K562 (cell line): ENCODE data around the gene WDR81. TPM values are rescaled to one million over a fixed set of nuclear protein-coding genes. Genes with fewer than 3 reads are reported as not detected.
A peak's percentile ranks its signal among the peaks of the same experiment; 100 is the strongest.

Experiments used
- L3MBTL2 ChIP-seq: fragments of 450-650 bp; IDR thresholded peaks from 2 replicates; pipeline ENCODE4 v1.6.1; 2016; ENCODE audit warnings: mild to moderate bottlenecking, moderate library complexity
- MCM2 ChIP-seq: fragments of 450-650 bp; IDR thresholded peaks from 2 replicates; pipeline ENCODE4 v1.6.1; 2017; ENCODE audit warnings: low read depth, mild to moderate bottlenecking
- NCOA6 ChIP-seq: fragments of 450-650 bp; IDR thresholded peaks from 2 replicates; pipeline ENCODE4 v1.6.1; 2017; ENCODE audit warnings: mild to moderate bottlenecking
- NR1H2 ChIP-seq: sonication (generic); formaldehyde crosslinking; IDR thresholded peaks from 2 replicates; pipeline ENCODE4 v1.4.0; 2020; ENCODE audit warnings: mild to moderate bottlenecking, missing genetic modification reagents
- SMAD1 ChIP-seq: fragments of 150-350 bp; IDR thresholded peaks from 2 replicates; pipeline ENCODE4 v1.6.1; 2014; ENCODE audit warnings: low read length, low read depth; ENCODE audit not compliant: partially characterized antibody
- TAL1 ChIP-seq: fragments of 450-650 bp; IDR thresholded peaks from 2 replicates; pipeline ENCODE4 v1.6.1; 2016; ENCODE audit warnings: mild to moderate bottlenecking
- YY1 ChIP-seq, 3 experiments: IDR thresholded peaks; 2 replicates each; pipeline ENCODE4 v1.6.1; 2011; ENCODE audit warnings: low read length in 2 of 3, mild to moderate bottlenecking in 2 of 3, moderate library complexity in 2 of 3, borderline replicate concordance in 1 of 3, control low read depth in 1 of 3, low read depth in 1 of 3; ENCODE audit not compliant: insufficient read depth in 3 of 3, insufficient replicate concordance in 2 of 3, control insufficient read depth in 1 of 3, insufficient read length in 1 of 3; ENCODE audit errors: extremely low read depth in 1 of 3
- ZNF124 ChIP-seq: sonication (generic); formaldehyde crosslinking; IDR thresholded peaks from 2 replicates; pipeline ENCODE4 v1.8.1; 2022; ENCODE audit warnings: missing genetic modification reagents
- ZNF695 ChIP-seq: fragments of 450-650 bp; formaldehyde crosslinking; IDR thresholded peaks from 2 replicates; pipeline ENCODE4 v1.4.0; 2020; ENCODE audit warnings: mild to moderate bottlenecking, moderate library complexity
- polyA plus RNA-seq, 8 experiments: library from polyadenylated mRNA; depleted of rRNA in 4 of 8; stranded (reverse) in 5 of 8; unstranded in 3 of 8; fragments of >200 nt; fragmentation: Nextera tagmentation in 2 of 8; fragmentation: Illumina TruSeq in 1 of 8; extraction: Ambion mirVana in 2 of 8; extraction: Trizol in 1 of 8; gene quantifications; 2 replicates each; pipeline versions ENCODE4 v1.2.1 to v1.2.3, GENCODE V29; 2011 to 2014; ENCODE audit warnings: inconsistent platforms in 1 of 8, missing spikeins in 1 of 8
- total RNA-seq, 7 experiments: library from RNA; depleted of rRNA in 6 of 7; stranded (reverse); fragments of >200 nt in 6 of 7; fragmentation: Illumina TruSeq in 2 of 7; extraction: Trizol in 2 of 7; gene quantifications; 2 replicates each; pipeline versions ENCODE4 v1.2.1 to v1.2.3, GENCODE V29; 2011 to 2021; ENCODE audit warnings: low replicate concordance in 1 of 7
- TF ChIP-seq, protein P1 (sequence below): fragments of 450-650 bp; formaldehyde crosslinking; IDR thresholded peaks from 2 replicates; pipeline ENCODE4 v1.4.0; 2020; ENCODE audit warnings: mild to moderate bottlenecking
- TF ChIP-seq, protein P2 (sequence below): fragments of 250-450 bp; sonication (Bioruptor Pico); IDR thresholded peaks from 2 replicates; pipeline ENCODE4 v1.8.0; 2021; ENCODE audit warnings: mild to moderate bottlenecking, moderate library complexity
- TF ChIP-seq, protein P3 (sequence below): IDR thresholded peaks from 3 replicates; pipeline ENCODE4 v1.6.1; 2011; ENCODE audit warnings: borderline replicate concordance, mild to moderate bottlenecking; ENCODE audit not compliant: insufficient read length, insufficient read depth
- TF ChIP-seq, protein P4 (sequence below): sonication (generic); formaldehyde crosslinking; IDR thresholded peaks from 2 replicates; pipeline ENCODE4 v1.8.0; 2023; ENCODE audit warnings: missing genetic modification reagents, mild to moderate bottlenecking, borderline replicate concordance

WDR81 gene
- total and polyA plus RNA-seq, 9 of the 15 experiments (the other 6 are each of a cell fraction or from before 2014, with no cell fraction given), result 0.01 to 17.1 (median 3.3) TPM

DNA sequence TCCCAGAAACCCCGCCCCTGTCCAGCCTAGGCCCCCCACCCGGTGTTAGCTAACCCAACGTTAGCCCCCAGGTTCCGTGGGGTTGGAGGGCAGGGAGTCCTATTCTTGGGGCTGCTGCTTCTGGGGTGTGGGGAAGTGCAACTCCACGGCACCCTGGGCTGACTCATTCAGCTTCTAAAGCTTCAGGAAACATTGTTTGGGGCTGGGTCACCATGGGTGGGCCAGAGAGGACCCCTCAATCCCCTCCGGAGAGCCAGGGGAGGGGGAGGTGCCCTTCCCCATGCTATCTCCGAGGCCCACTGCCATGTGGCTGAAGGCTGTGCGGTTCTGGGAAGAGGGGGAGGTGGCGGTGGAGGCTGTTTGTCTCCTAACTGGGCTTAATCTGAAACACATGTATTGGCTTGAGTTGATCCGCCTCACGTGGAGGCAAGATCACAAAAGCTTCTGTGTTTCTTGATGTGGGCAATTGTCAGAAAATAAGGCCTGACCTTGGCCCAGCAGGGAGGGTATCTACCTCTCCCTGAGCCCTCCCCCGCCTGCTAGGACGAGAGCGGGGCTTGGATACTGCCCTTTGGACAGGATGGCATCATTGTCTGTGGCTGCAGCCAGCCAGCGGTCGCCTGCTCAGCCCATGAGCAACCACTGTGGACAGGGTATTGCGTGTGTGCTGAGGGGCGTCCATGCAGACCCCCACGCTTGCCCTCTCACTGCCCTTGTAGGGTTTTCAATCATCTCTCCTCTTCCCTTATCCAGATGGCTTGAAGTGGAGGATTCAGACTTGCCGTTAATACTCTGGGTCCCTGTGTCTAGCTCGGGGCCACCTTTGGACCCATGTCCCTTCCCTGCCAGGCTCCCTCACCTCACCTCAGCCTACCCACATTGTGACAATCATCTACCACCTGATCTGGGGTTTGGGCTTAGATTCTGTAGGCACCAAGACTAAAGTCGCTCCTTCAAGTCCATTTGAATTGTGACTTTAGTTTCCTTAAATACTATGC lies 38.7 kb downstream of the WDR81 start (continued):
- TF ChIP-seq, protein P1, sequence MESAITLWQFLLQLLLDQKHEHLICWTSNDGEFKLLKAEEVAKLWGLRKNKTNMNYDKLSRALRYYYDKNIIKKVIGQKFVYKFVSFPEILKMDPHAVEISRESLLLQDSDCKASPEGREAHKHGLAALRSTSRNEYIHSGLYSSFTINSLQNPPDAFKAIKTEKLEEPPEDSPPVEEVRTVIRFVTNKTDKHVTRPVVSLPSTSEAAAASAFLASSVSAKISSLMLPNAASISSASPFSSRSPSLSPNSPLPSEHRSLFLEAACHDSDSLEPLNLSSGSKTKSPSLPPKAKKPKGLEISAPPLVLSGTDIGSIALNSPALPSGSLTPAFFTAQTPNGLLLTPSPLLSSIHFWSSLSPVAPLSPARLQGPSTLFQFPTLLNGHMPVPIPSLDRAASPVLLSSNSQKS (CRISPR knock-in tag), result no peak
- TF ChIP-seq, protein P2, sequence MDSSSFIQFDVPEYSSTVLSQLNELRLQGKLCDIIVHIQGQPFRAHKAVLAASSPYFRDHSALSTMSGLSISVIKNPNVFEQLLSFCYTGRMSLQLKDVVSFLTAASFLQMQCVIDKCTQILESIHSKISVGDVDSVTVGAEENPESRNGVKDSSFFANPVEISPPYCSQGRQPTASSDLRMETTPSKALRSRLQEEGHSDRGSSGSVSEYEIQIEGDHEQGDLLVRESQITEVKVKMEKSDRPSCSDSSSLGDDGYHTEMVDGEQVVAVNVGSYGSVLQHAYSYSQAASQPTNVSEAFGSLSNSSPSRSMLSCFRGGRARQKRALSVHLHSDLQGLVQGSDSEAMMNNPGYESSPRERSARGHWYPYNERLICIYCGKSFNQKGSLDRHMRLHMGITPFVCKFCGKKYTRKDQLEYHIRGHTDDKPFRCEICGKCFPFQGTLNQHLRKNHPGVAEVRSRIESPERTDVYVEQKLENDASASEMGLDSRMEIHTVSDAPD, result no peak
- no peak for TF ChIP-seq NCOA6
- TF ChIP-seq, protein P3, sequence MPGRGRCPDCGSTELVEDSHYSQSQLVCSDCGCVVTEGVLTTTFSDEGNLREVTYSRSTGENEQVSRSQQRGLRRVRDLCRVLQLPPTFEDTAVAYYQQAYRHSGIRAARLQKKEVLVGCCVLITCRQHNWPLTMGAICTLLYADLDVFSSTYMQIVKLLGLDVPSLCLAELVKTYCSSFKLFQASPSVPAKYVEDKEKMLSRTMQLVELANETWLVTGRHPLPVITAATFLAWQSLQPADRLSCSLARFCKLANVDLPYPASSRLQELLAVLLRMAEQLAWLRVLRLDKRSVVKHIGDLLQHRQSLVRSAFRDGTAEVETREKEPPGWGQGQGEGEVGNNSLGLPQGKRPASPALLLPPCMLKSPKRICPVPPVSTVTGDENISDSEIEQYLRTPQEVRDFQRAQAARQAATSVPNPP, result no peak
- TF ChIP-seq SMAD1, result no peak
- no peak for TF ChIP-seq MCM2
- TF ChIP-seq TAL1, result peak; percentile 48; the same call in 1 of the 2 replicates
- no peak for TF ChIP-seq ZNF695 (CRISPR knock-in tag)
- TF ChIP-seq, protein P4, sequence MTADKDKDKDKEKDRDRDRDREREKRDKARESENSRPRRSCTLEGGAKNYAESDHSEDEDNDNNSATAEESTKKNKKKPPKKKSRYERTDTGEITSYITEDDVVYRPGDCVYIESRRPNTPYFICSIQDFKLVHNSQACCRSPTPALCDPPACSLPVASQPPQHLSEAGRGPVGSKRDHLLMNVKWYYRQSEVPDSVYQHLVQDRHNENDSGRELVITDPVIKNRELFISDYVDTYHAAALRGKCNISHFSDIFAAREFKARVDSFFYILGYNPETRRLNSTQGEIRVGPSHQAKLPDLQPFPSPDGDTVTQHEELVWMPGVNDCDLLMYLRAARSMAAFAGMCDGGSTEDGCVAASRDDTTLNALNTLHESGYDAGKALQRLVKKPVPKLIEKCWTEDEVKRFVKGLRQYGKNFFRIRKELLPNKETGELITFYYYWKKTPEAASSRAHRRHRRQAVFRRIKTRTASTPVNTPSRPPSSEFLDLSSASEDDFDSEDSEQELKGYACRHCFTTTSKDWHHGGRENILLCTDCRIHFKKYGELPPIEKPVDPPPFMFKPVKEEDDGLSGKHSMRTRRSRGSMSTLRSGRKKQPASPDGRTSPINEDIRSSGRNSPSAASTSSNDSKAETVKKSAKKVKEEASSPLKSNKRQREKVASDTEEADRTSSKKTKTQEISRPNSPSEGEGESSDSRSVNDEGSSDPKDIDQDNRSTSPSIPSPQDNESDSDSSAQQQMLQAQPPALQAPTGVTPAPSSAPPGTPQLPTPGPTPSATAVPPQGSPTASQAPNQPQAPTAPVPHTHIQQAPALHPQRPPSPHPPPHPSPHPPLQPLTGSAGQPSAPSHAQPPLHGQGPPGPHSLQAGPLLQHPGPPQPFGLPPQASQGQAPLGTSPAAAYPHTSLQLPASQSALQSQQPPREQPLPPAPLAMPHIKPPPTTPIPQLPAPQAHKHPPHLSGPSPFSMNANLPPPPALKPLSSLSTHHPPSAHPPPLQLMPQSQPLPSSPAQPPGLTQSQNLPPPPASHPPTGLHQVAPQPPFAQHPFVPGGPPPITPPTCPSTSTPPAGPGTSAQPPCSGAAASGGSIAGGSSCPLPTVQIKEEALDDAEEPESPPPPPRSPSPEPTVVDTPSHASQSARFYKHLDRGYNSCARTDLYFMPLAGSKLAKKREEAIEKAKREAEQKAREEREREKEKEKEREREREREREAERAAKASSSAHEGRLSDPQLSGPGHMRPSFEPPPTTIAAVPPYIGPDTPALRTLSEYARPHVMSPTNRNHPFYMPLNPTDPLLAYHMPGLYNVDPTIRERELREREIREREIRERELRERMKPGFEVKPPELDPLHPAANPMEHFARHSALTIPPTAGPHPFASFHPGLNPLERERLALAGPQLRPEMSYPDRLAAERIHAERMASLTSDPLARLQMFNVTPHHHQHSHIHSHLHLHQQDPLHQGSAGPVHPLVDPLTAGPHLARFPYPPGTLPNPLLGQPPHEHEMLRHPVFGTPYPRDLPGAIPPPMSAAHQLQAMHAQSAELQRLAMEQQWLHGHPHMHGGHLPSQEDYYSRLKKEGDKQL (CRISPR knock-in tag), result no peak
- no peak for TF ChIP-seq YY1 (IDR thresholded peaks at IDR 0.05; ENCODE audit: borderline replicate concordance in 1 of 3, control insufficient read depth in 1 of 3, extremely low read depth in 1 of 3, insufficient read depth in 3 of 3, insufficient read length in 1 of 3, insufficient replicate concordance in 2 of 3, low read depth in 1 of 3, low read length in 2 of 3)
- no peak for TF ChIP-seq NR1H2 (CRISPR knock-in tag)
- TF ChIP-seq ZNF124 (CRISPR knock-in tag), result no peak
- TF ChIP-seq L3MBTL2, result peak; percentile 73
